EL (cell line): ENCODE results near the gene ANK3.

Experiments
- DNase-seq: peaks from one replicate; pipeline ENCODE4 v3.0.0-alpha.2; 2016

Gene ANK3

GRCh38 chr10:60135020-60135419, 254.7 kb downstream of the ANK3 start:
- no peak for DNase-seq

- DNase-seq = no peak
Measured at GRCh38 chr10:60134548-60134947, 255.1 kb downstream of the ANK3 start.

DNA sequence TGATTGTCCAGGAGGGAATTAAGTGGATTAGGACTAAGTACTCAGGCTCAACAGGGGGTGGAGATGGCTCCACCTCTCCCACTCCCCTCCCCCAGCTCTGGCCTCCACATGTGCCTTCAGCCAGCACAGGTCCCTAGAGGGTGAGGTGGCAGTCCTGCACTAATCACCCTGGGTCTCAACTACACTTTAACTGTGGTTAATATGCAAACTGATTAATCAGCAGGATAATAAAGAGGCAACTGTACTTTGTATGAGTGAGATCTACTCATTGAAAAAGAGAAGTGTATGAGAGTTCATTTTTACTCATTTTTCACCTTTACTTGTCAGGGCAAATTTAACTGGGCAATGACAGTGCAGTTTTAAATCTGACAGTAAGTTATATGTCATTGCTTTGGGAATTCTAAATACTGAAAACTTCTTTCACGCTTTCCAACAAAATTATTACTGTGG, 259.5 kb downstream of the ANK3 start:
- DNase-seq = no peak

GRCh38 chr10:60125895-60126294, 263.8 kb downstream of the ANK3 start:
- no peak for DNase-seq

DNA sequence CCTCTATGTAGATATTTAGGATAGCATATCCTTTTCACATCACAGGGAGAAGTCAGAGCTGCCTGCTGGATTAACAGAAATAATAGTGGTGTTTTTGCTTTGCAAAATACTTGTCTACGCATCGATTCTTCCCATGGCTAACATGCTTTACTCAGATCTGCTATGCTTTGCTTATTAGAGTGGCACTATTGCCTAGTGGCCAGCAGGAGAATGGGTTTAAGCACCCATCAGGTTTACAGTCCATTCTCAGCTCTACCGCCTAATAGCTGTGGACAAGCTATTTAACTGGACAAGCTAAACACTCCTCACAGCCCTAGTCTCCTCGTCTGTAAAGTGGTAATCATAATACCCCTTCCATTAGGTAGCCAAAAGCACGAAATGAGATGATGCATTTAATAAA, 265.1 kb downstream of the ANK3 start:
- DNase-seq = no peak

DNA sequence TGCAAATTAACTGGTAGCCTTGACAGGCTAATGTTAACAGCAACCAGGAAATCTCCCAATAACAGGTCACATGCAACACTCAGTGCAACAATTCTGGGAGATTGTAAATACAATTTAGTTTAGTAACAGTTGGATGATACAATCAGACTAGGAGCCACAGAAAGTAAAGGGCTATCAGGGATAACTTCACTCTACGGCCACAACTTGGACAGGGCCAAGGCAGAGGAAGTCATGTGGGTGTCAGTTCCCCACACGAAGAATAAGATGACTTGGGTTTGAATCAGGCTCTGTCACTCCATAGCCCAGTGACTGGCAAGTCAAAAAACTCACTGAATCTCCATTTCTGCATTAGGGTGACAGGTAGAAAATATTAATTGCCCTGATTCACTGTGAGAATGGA, 266.0 kb downstream of the ANK3 start:
- DNase-seq = peak; percentile 2

- DNase-seq = peak; percentile 48
Measured at GRCh38 chr10:60123172-60123571, 266.5 kb downstream of the ANK3 start.

GRCh38 chr10:60122190-60122589, 267.5 kb downstream of the ANK3 start:
- no peak for DNase-seq

DNA sequence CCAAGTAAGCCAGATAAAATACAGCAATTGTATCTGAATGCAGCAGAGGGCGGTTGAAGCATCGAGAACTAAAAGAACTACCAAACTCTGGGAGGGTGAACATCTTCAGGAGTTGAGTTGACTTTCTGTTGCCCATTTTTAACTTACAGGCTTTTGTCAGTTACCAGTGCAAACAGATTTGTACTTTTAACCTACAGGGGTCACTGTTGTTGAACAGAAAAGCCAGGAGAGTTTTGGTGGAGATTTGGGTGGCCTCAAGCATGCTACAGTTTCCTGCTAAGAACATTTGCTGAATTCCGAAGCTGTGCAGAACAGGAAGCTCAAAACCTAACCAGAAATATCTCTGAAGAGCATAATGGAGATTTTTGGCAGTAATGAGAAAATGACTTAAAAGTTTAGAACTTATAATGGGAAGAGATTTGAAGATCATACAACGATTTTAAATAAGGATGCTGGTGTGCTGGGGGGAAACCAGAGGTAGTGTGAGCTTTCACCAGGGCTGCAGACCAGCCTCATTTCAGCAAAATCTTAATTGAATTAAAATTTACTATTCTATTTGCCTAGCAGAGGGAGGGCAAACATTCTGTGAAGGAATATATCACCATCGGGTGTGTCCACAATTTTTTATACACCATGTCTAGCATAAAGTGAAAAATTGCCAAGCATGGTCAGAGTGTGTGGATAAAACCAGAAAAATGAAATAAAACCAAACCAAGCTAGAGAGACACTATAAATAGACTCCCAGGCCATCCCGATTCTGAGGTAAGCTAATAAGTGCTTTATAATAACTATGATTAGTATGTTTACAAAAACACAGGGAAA, 274.7 kb downstream of the ANK3 start:
- peak; percentile 53 for DNase-seq

- DNase-seq = no peak
Measured at GRCh38 chr10:60110739-60111138, 278.9 kb downstream of the ANK3 start.

GRCh38 chr10:60107308-60107976, 282.2 kb downstream of the ANK3 start:
- no peak for DNase-seq

DNA sequence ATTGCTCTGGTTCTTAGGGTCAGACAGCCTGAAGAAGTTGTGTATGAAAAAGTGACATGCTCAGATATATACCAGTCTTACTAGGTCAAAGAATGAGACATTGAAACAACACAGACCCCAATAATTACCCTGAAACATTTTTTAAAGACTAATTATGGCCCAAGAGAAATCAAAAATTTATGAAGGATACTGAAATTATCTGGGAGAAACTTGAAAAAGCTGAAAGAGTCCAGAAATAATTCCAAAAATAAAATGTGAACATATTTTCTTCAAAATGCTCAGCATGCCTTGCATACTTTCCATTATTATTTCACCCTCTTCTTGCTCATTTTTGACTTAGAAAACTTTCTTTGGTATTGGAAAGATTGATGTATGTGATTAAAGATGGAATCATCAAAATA, 284.4 kb downstream of the ANK3 start:
- DNase-seq = no peak

- no peak for DNase-seq
Measured at GRCh38 chr10:60101821-60102220, 287.9 kb downstream of the ANK3 start.

DNA sequence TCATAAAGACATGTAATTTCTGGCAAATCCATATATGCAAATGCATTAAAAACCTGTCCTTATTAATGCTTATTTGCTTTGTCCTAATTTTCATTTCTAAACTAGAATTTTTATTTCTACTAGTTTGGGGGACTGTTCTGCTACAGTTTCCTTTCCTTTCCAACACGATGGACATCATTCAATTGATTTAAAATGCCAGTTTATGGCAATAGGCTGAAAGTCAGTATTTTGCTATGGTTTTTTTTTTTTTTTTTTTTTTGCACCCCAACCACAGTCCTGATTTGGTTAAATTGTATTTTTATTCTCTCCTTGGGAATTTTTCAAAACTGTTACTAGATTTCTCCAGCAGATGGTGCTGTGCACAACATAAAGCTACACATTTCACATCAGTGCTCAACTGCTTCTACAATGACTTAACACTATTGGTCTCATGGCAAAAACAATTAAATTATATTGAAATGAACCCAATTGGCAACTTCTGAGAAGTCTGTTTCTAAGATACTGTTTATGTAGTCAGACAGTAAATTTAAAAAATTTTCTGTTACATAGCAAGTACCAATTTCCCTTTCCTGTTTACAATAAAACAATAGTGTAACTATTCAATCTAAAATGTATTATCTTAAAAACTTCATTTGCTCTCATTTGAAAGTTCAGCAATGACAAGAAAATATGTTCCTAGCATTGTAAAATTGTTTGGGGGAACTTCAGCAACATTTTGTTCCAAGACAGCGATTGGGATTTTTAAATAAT, 289.5 kb downstream of the ANK3 start:
- peak; percentile 41 for DNase-seq

DNA sequence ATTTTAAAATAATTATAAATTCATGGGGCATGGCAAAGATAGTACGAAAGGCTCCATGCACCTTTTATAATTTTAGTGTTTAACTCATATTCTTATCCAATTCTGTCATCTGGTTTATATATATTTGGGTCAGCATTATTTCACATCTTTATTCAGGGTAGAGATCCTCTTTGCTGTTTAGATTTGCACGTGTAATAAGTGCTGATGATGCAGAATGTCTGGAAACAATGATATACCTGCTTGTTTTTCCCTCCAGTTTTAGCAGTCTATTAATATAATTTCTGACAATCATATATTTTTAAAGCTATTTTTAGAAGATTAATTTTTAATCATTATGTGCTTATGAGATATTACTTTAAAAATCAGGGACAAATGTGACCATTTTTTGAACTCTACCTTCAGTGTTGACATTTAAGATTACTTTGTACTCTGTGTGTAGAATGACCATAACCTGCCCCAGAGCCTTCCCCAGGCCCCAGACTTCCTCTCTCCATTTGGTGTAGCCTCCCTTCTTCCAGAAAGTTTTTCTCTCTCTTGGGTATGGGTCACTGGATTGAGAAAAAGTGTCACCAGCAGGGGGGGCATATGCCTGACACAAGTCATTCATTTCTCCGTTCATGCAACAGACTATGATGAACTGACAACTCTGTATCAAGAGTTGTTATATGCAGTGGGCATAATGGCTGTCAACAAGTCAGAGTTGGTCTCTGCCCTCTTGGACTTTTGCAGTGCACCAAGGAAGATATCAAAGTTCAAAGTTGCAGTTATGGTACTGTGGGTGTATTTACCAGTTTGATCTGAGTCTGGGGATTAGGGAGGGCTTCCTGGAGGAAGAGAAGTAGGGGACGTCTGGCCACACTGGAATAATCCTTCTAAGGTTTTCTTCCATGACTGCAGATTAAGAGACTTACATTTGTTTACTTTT, 290.7 kb downstream of the ANK3 start:
- no peak for DNase-seq

DNA sequence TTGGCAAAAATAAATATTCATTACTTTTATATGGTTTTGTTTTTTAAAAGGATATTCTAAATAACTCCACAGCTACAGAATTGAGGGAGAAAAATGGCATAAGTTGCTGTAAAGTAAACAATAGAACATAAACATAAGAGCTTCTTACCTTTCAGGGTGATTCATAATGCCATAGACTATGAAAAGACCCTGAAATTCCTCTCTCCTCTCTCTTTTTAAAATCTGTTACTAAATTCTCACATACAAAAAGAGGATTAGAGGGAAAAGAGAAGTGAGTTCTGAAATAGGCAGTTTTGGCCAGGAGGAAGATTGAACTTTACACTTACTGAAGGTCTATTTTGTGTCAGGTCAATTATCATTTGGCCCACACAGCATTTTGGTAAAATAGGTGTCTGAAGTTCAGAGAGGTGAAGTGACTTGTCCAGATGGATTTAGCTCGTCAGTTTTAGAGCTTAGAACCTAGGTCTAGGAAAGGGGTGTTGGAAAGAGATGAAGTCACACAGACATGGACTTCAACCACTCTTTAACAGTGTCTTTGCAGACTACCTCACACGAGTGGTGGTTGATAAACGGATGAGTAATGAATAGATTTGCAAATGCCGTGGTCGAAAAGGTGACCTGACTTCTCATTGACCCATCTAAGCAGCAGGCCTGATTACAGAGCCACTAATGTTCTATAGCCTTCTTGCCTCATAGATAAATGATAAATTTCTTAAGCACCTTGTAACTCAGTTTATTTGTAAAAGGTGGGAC, 292.7 kb downstream of the ANK3 start:
- no peak for DNase-seq

DNA sequence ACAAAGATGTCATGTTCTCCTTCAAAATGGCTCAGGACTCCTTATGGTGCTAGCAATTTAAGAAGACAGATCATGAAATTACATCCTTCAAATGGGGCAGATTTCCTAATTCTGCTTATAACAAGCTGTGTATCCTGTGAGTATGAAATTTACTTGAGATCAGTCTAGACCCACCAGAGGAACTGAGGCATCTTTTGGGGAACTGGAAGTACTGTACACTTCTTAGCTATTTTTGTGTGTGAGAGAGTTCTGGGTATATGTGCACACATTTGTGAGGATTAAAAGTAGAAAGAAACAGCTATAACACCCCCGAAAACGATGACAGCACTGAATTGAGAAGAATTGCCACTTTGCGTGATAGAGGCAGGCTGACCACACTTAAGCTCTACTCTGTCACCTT, 296.4 kb downstream of the ANK3 start:
- DNase-seq = no peak

- DNase-seq = no peak
Measured at GRCh38 chr10:60086862-60087261, 302.8 kb downstream of the ANK3 start.

- no peak for DNase-seq
Measured at GRCh38 chr10:60086421-60086820, 303.3 kb downstream of the ANK3 start.

DNA sequence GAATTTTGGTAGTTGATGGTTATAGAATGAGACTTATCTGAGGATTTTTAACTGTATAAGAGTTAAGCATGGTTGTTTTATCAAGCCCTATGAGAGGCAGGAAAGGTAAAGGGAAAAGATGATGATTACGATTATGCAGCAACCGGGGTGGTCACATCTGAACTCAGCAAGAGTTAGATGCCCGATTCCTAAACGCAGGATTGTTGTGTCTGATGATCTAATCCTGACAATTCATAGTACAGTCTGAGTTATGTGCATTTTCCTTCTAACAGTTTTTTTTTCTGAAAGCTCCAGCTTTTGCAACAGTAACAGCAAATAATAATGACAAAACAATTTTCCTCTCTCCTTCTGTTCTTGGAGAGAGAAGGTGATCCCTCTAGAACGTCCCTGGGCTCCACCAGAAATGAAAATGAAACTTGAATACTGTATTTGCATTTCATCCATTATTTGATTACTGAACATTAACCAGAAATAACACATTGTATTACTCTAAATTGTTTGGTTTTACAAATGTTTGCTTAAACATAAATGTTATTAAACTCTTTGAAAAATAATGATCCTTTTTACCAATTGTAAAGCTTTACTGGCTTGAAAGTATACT, 306.8 kb downstream of the ANK3 start:
- DNase-seq = no peak

DNA sequence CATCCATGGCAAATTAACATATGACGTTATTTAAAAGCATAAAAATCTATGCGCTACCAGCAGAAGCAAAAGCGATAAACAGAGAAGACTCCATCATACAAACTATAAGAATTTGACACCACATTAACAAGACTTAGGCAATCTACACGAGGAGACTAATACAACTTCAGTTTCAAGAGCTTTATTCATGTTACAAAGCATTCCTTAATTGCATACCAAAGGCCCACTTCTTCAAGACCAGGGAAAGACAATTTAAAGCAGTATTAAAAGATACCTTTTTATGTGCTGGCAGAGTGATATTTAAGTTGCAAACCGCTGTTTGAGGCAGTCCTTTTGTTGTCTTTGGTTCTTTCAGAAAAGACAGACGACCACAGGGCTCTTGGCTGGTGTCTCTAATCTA, 307.3 kb downstream of the ANK3 start:
- no peak for DNase-seq
